GM12878 (cell line): Measurements from ENCODE around the gene IFNA13. TPM values are rescaled to one million over a fixed set of nuclear protein-coding genes. Genes with fewer than 3 reads are reported as not detected.

Experiments used
- CBFB ChIP-seq: IDR thresholded peaks from 2 replicates; pipeline ENCODE4 v1.6.1; 2016; ENCODE audit warnings: antibody characterized with exemption, low read depth
- CEBPZ ChIP-seq: fragments of 150-350 bp; IDR thresholded peaks from 2 replicates; pipeline ENCODE4 v1.6.1; 2016; ENCODE audit warnings: low read depth, low read length
- DPF2 ChIP-seq: fragments of 450-650 bp; IDR thresholded peaks from 2 replicates; pipeline ENCODE4 v1.6.1; 2017; ENCODE audit warnings: mild to moderate bottlenecking
- EP300 ChIP-seq, 2 experiments: fragments of 150-350 bp in 1 of 2; IDR thresholded peaks; 2 replicates each; pipeline ENCODE4 v1.6.1; 2011 to 2012; ENCODE audit warnings: low read depth in 2 of 2, low read length in 2 of 2, borderline replicate concordance in 1 of 2, improper control_type of control experiment in 1 of 2, inconsistent platforms in 1 of 2; ENCODE audit not compliant: control insufficient read depth in 1 of 2
- EZH2 ChIP-seq: IDR thresholded peaks from 2 replicates; pipeline ENCODE4 v1.6.1; 2012; ENCODE audit warnings: low read depth, mild to moderate bottlenecking, control low read depth, inconsistent platforms, low read length, borderline replicate concordance; ENCODE audit not compliant: control insufficient read depth
- GABPA ChIP-seq: IDR thresholded peaks from 2 replicates; pipeline ENCODE4 v1.6.1; 2014; ENCODE audit warnings: antibody characterized with exemption, low read depth, mild to moderate bottlenecking, inconsistent platforms
- IRF4 ChIP-seq: IDR thresholded peaks from 2 replicates; pipeline ENCODE4 v1.6.1; 2011; ENCODE audit warnings: low read depth, low read length
- JUND ChIP-seq: IDR thresholded peaks from 2 replicates; pipeline ENCODE4 v1.6.1; 2012; ENCODE audit warnings: low read depth, mild to moderate bottlenecking, low read length, improper control_type of control experiment, moderate library complexity
- MTA2 ChIP-seq: fragments of 450-650 bp; IDR thresholded peaks from 2 replicates; pipeline ENCODE4 v1.6.1; 2016; ENCODE audit warnings: low read depth, mild to moderate bottlenecking, moderate library complexity
- NFYB ChIP-seq: IDR thresholded peaks from 2 replicates; pipeline ENCODE4 v1.6.1; 2011; ENCODE audit warnings: low read depth, mild to moderate bottlenecking, low read length, improper control_type of control experiment, moderate library complexity; ENCODE audit not compliant: insufficient read depth
- NKRF ChIP-seq: fragments of 450-650 bp; conservative IDR thresholded peaks from 2 replicates; pipeline ENCODE4 v1.6.1; 2017; ENCODE audit warnings: mild to moderate bottlenecking, moderate library complexity
- NR2C1 ChIP-seq: fragments of 450-650 bp; IDR thresholded peaks from 2 replicates; pipeline ENCODE4 v1.6.1; 2017; ENCODE audit warnings: antibody characterized with exemption, mild to moderate bottlenecking, moderate library complexity
- RCOR1 ChIP-seq: conservative IDR thresholded peaks from 2 replicates; pipeline ENCODE4 v1.6.1; 2012; ENCODE audit warnings: low read depth, low read length, improper control_type of control experiment
- RELB ChIP-seq: fragments of 450-650 bp; IDR thresholded peaks from 2 replicates; pipeline ENCODE4 v1.6.1; 2017; ENCODE audit warnings: low read depth, mild to moderate bottlenecking, moderate library complexity
- SMAD5 ChIP-seq: IDR thresholded peaks from 2 replicates; pipeline ENCODE4 v1.6.1; 2016; ENCODE audit warnings: antibody characterized with exemption, low read depth
- SREBF1 ChIP-seq: IDR thresholded peaks from 2 replicates; pipeline ENCODE4 v1.6.1; 2012; ENCODE audit warnings: mild to moderate bottlenecking, low read length
- ZNF687 ChIP-seq: fragments of 450-650 bp; IDR thresholded peaks from 2 replicates; pipeline ENCODE4 v1.6.1; 2017; ENCODE audit warnings: mild to moderate bottlenecking, moderate library complexity
- polyA plus RNA-seq, 11 experiments: library from polyadenylated mRNA; depleted of rRNA in 4 of 11; unstranded in 6 of 11; stranded (reverse) in 5 of 11; fragments of >200 nt; fragmentation: Nextera tagmentation in 4 of 11; fragmentation: Illumina TruSeq in 1 of 11; extraction: Ambion mirVana in 4 of 11; extraction: Trizol in 1 of 11; gene quantifications; 1 replicate in 1 of 11; 2 replicates in 10 of 11; pipeline versions ENCODE4 v1.2.1 to v1.2.3, GENCODE V29; 2011 to 2016; ENCODE audit warnings: inconsistent platforms in 2 of 11, missing spikeins in 2 of 11, low read depth in 1 of 11
- total RNA-seq, 4 experiments: library from RNA; depleted of rRNA in 3 of 4; stranded (reverse); fragments of >200 nt in 3 of 4; fragmentation: Illumina TruSeq in 1 of 4; extraction: Trizol in 1 of 4; gene quantifications; 2 replicates each; pipeline versions ENCODE4 v1.2.1 to v1.2.3, GENCODE V29; 2013 to 2021

The IFNA13 gene
- total and polyA plus RNA-seq, 10 of the 15 experiments (the other 5 are each of a cell fraction or from before 2014, with no cell fraction given), result not detected

DNA sequence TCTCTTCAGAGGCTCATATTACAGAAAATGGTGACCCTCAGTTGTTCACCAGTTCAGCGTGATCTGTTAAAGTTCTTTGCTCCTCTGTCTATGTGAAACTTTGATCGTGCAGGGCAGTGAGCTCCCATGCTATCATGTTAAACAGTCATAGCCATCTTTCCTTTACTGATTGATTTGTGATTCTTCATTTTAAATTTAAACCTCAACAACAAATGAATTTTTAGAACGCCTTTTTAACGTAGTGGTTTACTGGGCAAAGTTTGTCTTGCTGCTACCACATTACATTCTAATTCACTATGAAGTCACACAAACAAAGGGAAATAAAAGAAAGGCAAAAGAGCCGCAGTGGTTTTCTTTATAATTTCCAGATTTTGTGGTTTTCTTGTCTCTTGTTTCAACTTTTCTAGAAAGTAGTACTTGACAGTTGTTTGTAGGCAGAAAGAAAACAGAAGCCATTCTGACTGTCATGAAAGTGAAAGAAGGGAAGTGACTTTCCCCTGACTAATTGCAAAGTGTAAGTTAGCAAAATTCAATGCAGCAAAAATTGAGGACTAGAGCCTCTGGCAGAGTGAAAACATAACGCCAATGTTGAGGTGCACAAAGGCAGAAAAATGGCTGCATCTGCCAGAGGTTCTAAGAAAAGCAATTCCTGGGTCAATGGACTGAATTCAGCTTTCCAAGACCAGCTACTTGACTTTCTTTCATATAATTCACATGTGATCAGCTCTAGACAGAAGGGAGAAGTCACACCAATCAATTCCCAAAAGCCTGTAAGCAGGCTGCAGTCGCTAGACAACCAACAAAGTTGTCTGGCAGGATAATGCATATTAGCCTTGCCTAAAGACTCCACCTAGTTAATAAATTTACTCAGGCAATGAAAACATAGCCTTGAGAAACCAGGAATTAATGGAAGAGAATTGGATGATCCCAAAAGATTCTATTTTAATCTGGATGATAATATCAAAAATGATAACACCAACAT is 10.1 kb downstream of the IFNA13 start (continued):
- TF ChIP-seq CEBPZ, result no peak
- TF ChIP-seq RCOR1, result no peak
- TF ChIP-seq DPF2, result peak; percentile 80; the same call in 1 of the 2 replicates
- TF ChIP-seq NR2C1, result no peak
- TF ChIP-seq EP300 (IDR thresholded peaks at IDR 0.05; ENCODE audit: borderline replicate concordance in 1 of 2, control insufficient read depth in 1 of 2, low read depth in 2 of 2, low read length in 2 of 2), result peak in 1 of 2 experiments; percentile 62; a peak in 1 of 4 replicates
- TF ChIP-seq RELB, result peak; percentile 79
- TF ChIP-seq CBFB, result peak; percentile 62
- TF ChIP-seq ZNF687, result 0 out of 2 replicates have a peak, but pooled peaks have one; percentile 40
- TF ChIP-seq SMAD5, result no peak
- TF ChIP-seq IRF4, result 0 out of 2 replicates have a peak, but pooled peaks have one; percentile 17
- TF ChIP-seq NKRF, result no peak
- no peak for TF ChIP-seq SREBF1
- no peak for TF ChIP-seq EZH2
- TF ChIP-seq NFYB, result no peak
- TF ChIP-seq MTA2, result peak; percentile 82
- TF ChIP-seq JUND, result no peak
- 0 out of 2 replicates have a peak, but pooled peaks have one; percentile 16 for TF ChIP-seq GABPA
